Activated CD4-positive, alpha-beta T cell treated with anti-CD3 and anti-CD28 coated beads, Interleukin-2, amount 50 U/mL, for 48 hours (primary cell): Measurements from ENCODE around the gene SMIM7.
"Not testable (repeated sequence)": the region's sequence is repeated elsewhere in the genome, so short reads cannot be mapped to it uniquely, and the experiment has no call there.

Experiments used
- DNase-seq, 2 experiments: peaks; one replicate each; pipeline ENCODE4 v3.0.0-alpha.2; 2020

Gene SMIM7

DNA sequence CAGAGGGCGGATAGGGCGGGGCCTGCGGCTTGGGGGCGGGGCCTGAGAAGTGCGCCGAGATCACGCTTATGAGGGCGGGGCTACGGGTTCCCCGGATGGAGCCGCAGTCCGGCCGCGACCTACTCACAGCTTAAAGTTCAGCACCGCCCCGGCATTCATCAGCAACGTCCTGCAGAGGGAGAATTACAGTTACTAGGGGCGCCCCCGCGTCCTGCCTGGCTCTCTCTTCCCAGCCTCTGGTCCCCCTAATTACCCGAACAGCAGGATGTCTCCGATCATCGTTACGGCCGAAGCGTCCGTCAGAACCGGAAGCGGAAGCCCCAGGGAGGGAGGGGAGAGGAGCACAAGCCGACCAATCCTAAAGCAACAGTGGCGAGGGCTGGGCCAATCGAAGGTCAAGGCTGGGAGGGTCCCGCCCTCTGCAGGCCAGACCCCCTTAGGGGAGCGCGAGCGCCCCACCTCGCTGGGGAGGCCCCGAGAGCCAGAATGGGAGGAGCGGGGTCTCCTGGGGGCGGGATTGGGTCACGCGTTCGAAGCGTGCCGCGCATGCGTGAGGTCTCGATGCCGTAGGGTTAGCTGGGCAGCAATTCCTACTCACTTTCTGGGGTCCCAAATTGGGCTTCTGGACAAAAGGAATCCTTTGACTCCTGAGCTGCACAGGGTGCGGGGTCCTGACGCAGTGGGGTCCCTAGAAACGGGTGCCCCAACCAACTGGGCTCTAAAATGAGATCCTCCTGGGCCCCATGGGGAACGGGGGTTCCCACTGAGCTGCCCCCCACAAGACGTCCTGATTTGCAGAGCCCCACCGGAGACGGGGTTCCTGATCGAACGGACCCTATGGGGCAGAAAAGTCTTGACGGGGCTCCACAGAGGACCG, at the start of gene SMIM7:
Gene SMIM7, minus strand, starts transcription at position 313 of the 877 bp plus-strand sequence. Its CDS starts 34 bp downstream, at position 279.
- peak; percentile 98 to 99 for DNase-seq

DNA sequence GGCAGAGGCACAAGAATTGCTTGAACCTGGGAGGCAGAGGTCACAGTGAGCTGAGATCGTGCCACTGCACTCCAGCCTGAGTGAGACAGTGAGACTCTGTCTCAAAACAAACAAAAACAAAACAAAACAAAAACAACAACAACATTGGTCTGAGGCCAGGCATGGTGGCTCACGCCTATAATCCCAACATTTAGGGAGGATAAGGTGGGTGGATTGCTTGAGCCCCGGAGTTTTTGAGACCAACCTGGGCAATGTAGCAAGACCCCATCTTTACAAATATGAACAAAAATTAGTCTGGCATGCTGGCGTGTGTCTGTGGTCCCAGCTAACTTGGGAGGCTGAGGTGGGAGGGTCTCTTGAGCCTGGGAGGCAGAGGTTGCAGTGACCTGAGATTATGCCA, 43.7 kb upstream of the SMIM7 start:
- no peak for DNase-seq

DNA sequence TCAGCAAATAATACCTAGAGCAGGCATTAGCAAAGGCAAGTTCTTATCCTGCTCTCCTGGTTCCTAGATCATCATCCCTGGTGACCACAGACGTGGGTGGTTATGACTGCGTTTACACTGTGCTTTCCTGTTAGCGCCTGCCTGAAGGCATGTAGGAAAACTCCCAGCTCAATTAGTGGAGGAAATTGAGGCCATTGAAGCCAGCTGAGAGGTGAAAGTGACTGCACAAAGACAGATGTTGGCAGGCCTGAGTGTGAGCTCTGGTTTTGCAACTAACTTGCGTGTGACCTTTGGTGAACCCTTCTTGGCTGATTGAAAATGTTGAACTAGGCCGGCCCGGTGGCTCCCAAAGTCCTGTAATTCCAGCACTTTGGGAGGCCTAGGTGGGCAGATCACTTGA, 42.2 kb upstream of the SMIM7 start:
- DNase-seq = no peak

DNA sequence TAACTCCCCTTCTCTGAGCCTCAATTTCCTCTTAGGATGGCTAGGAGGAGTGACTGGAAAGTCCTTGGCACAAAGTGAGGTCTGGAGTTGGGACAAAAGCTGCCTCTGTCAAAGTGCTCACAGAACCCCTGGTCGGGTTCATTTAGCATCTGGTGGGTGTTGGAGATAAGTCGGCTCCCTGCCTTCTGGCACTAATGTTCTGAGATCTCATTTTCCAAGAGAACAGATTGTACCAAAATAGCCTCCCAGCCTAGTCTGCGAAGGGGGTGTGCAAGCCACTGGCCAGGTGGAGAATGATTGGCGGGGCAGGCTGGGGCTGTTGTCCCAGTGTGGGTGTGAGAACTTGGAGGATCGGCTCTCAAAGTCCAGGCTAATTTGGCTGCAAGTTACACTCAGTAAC, 39.0 kb upstream of the SMIM7 start:
- no peak for DNase-seq

DNA sequence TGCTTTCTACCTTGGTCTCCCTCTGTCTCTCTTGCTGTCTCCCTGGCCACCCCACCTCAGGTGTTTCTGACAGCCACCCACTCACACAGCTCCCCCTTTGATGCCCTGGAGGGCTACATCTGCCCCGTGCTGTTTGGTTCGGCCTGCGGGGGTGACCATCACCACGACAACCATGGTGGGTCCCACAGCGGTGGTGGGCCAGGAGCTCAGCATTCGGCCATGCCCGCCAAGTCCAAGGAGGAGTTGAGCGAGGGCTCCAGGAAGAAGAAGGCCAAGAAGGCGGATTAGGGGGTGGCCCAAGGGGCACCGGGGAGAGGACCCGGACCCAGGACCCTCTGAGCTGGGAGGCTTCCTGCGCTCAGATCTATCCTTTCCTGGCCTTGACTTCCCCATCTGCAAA, 28.1 kb upstream of the SMIM7 start:
- no peak for DNase-seq

DNA sequence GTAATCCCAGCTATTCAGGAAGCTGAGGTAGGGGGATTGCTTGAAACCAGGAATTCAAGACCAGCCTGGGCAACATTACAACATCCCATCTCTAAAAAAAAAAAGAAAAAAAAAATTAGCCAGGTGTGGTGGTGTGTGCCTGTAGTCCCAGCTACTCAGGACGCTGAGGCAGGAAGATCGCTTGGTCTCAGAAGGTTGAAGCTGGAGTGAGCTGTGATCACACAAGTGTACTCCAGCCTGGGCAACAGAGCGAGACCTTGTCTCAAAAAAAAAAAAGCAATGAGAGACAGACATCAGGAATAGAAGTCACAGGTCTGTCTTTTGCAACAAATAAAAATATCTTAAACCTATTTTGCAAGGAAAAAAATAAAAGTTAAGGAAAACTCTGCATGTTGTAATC, 24.3 kb upstream of the SMIM7 start:
- DNase-seq = no peak

DNA sequence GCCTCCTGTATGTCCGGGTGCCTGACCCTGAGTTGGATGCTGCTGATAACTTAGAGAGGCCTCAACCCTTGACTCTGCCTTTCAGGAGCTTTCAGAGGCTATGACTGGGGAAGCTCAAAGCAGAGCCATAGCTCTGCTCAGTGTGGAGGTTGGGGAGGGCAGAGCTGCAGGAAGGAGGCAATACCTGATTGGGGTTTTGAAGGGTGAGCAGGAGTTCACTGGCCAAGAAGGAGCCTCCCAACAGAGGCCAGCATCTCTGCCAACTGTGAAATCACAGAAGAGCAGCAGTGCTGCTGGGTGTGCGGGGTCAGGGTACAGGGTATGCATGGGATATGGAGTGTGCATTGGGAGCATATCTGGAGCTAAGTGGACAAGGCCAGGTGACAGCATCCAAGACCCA, 22.6 kb upstream of the SMIM7 start:
- DNase-seq = no peak

DNA sequence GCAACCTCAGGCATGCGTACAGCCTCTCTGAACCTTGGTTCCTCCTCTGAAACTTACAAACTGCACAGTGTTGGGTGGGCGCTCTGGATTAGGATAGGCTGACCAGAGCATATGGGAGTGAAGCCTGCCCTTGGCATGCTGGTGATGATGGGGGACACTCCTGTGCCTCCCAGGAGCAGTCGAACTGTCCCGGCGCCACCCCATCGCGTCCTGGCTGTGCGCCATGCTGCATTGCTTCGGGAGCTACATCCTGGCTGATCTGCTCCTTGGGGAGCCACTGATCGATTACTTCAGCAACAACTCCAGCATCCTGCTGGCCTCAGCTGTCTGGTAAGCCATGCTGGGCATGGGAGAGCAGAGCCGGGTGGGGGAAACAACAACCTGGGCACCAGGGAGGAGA, 19.9 kb upstream of the SMIM7 start:
- DNase-seq = no peak

DNA sequence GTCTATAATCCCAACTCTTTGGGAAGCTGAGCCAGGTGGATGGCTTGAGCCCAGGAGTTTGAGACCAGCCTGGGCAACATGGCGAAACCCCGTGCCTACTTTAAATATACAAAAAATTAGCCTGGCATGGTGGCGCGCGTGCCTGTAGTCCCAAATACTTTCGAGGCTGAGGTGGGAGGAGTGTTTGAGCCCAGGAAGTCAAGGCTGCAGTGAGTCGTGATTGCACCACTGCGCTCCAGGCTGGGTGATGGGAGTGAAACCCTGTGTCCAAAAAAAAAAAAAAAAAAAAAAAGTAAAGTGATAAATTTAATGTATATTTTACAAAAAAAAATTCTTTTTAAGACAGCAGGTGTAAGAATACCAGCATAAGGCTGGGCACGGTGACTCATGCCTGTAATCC, 18.6 kb upstream of the SMIM7 start:
- no peak for DNase-seq

DNA sequence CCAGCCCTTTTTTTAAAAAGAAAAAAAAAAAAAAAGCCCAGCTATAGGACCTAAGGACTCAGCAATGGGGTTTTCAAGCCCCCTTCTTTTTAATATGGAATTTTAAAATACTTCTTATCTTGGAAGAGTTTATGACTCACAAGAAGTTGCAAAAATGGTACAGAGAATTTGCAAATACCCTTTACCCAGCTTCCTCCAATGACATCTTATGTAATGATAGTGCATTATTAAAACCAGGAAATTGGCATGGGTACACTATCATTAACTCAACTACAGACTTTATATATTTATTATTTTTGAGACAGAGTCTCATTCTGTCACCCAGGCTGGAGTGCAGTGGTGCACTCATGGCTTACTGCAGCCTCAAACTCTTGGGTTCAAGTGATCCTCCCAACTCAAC, 17.1 kb upstream of the SMIM7 start:
- DNase-seq = no peak

DNA sequence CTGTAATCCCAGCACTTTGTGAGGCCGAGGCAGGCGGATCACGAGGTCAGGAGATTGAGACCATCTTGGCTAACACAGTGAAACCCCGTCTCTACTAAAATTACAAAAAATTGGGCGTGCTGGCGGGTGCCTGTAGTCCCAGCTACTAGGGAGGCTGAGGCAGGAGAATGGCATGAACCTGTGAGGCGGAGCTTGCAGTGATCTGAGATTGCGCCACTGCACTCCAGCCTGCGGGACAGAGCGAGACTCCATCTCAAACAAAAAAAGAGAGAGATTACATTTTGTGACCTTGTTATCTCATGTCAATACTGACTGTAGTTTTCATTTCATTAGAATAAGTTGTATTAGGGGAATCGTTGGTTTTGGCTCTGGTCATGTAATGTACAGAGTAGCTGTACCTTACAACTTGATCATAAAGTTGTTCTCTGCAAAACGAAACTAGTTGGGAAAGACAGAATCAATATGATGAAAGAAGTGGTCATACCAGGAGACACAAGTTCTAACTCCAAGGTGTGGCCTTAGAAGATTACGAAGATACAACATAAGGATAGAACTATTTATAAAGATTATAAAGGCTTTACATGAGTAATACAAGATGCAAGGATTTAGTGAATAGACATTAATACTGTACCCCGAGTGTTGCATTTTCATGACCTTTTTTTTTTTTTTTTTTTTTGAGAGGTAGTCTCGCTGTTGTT, 16.3 kb upstream of the SMIM7 start:
- no peak for DNase-seq

DNA sequence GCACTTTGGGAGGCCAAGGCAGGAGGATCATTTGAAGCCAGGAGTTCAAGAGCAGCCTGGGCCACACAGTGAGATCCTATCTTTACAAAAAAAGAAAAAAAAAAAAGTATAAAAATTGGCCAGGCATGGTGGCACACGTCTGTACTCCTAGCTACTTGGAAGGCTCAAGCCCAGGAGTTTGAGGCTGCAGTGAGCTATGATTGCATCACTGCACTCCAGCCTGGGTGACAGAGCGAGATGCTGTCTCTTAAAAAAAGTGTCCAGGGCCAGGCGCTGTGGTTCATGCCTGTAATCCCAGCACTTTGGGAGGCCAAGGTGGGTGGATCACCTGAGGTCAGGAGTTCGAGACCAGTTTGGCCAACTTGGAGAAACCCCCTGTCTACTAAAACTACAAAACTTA, 13.9 kb upstream of the SMIM7 start:
- not testable (repeated sequence) for DNase-seq

DNA sequence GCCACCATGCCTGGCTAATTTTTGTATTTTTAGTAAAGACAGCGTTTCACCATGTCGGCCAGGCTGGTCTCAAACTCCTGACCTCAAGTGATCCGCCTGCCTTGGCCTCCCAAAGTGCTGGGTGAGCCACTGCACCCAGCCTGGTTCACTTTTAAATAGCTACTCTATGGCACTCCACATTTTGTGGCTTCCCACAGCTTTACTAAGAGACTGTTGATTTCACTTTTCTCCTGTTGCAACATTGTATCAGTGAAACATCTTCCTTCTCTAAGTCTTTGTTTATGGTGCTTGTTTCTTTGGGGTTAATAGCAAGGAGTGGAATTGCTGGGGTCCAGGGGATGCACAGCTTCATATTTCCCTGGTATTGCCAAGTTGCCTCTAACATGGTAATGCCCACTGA, 13.3 kb upstream of the SMIM7 start:
- DNase-seq = no peak

DNA sequence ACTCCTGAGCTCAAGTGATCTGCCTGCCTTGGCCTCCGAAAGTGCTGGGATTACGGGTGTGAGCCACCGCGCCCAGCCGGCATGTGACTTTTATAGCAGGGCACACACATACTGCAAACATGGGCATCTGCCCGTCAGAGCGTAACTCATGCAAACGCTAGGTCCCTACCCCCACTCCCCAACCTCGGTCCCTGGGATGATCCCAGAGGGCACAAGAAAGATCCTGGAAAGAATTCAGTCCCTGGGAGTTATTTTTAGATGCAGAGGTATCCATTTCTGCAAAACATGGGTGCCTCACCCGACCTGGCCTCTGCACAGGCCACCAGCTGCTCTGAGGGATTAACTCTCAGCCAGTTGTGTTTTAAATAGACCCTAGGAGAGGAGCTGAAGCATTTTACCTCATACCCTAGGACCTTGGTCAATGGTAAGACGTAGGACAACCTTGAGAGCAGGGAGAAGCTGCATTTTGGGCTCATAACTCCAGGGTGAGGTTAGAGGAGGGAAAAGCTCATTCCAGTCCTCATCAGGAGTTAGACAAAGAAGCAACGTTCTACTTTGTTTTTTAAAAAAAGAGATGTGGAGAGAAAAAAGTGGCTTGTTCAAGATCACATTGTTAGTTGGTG, 11.8 kb upstream of the SMIM7 start:
- DNase-seq = no peak

DNA sequence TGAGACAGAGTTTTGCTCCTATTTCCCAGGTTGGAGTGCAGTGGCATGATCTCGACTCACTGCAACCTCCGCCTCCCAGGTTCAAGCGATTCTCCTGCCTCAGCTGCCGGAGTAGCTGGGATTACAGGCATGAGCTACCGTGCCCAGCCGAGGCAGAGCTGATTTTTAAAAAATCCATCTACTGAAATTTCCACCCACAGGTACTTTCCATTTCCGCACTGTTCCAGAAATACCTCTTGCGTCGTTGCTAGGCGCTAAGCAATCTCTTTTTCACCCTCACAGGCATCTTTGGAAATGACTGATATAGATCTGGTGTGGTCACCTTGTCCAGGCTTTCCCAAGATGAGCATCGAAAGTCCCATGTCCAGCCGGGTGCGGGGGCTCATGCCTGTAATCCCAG, 10.3 kb upstream of the SMIM7 start:
- DNase-seq = no peak

DNA sequence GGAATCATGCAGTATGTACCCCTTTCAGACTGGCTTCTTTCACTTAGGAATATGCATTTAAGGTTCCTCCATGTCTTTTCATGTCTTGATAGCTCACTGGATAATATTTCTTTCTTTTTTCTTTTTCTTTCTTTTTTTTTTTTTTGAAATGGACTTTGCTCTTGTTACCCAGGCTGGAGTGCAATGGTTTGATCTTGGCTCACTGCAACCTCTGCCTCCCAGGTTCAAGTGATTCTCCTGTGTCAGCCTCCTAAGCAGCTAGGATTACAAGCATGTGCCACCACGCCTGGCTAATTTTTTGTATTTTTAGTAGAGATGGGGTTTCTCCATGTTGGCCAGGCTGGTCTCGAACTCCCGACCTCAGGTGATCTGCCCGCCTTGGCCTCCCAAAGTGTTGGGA, 8.8 kb upstream of the SMIM7 start:
- DNase-seq = not testable (repeated sequence)

DNA sequence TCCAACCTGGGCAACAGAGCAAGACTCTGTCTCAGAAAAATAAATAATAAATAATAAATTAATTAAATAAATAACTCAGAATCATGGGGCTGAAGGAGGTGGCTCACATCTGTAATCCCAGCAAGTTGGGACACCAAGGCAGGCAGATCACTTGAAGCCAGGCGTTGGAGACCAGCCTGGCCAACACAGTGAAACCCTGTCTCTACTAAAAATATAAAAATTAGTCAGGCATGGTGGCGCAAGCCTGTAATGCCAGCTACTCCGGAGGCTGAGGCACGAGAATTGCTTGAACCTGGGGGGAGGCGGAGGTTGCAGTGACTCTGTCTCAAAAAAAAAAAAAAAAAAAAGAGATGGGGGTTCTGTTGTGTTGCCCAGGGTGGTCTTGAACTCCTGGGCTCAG, 8.2 kb upstream of the SMIM7 start:
- DNase-seq = no peak

DNA sequence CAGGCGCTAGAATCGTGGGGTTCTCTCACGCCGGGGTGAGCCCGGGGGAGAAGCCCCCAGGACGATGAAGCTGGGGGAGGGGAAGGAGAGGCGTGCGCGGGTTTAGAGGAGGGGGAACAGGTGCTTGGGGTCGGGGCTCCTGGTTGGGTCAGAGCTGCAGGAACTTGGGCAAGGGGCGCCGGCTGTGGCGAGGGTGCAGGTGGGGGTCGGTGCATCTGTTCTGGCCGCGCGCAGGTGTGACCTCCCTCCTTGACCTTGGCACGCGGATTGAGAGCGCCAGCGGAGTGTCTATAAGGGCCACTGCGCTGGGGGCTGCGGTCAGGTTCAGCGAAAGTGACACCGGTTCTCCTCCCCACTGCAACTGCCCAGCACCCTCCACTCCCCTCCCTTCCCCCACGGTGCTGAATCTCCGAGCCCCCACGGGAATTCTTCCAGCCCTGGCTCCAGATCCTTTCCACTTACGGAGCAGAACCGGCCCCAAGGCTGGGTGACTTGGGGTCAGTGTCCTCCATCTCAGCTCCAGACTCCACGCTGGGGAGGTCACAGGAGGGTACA, 1.6 kb upstream of the SMIM7 start:
- peak in 1 of 2 experiments; percentile 15 for DNase-seq

DNA sequence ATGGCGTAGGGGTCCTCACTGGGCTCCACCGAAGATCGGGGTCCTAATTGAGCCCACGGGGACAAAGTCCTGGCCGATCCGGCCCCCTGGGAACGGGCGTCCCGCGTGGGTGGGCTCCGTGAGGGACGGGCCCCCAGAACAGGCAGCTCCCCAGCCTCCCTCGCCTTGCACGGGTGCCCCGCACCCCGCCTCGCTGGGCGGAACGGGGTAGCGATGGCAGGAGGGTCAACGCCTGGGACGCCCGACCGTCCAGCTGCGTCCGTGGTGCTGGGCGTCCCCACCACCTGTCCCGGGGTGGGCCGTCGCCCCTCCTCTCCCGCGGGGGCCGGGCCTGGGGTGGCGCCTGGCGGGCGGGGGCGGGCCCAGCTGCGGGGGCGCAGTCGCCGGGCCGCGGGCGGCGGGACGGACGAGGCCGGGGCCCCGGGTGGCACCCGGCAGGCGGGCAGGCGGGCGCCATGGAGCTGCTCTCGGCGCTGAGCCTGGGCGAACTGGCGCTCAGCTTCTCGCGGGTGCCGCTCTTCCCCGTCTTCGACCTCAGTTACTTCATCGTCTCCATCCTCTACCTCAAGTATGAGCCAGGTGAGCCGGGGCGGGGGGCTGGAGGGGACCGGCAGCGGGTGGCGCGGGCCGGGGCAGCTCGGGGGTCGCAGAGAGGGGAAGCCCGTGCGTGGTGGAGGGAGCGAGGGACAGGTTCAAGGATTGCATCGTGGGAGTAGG, 977 bp upstream of the SMIM7 start, which contains the start of gene TMEM38A:
Gene TMEM38A, plus strand, starts transcription at position 377 of the 717 bp plus-strand sequence. Its CDS starts 79 bp downstream, at position 456.
- peak; percentile 24 to 39 for DNase-seq

DNA sequence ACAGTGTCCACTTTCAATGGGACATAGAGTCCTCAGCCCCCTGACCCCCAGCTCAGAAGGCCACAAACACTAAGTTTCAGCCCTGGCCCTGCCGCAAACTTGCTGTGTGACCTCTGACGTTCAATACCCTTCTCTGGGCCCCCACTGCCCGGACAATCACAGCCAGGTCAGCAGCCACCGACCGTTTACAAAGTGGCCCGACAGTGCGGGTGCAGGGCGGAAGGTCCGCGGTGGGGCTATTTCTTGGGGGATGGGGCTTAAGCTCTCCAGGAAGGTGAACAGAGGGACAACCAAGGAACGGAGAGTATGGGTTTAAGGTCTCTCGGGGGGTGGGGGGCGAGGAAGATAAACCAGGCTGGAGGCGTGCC, 496 bp downstream of the SMIM7 start:
- DNase-seq = no peak

DNA sequence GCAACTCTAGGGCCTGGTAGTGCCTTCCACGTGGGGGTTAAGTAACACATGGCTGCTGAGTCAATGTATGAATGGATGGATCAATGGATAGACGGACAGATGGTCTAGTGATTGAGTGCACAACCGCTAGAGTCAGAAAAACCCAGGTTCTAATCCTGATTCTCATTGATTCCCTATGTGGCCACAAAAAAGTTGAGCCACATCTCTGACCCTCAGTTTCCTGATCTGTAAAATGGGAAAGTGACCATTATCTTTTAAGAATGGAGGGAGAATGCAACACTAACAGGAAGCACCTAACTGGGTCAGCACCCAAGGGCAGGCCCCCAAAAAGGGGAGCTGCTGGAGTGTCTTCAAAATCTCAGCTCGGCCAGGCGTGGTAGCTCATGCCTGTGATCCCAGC, 2.6 kb downstream of the SMIM7 start:
- DNase-seq = no peak

DNA sequence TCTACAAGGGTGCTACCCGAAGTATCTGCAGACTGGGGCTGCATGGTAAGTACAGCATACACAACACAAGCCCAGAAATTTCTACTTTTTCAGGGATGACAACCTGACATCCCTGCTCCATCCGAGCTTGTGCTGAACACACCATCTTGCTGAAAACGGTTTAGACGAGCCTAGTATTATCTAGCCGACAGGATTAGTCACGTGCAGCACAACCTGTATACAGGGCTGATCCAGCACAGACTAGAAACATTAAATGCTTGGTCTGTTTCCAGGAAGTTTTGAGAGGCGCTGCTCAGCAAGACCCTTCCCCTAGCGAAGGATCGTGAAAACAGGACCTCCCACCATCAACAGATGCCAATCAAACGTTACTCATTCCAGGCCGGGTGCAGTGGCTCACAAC, 4.2 kb downstream of the SMIM7 start:
- DNase-seq = no peak

DNA sequence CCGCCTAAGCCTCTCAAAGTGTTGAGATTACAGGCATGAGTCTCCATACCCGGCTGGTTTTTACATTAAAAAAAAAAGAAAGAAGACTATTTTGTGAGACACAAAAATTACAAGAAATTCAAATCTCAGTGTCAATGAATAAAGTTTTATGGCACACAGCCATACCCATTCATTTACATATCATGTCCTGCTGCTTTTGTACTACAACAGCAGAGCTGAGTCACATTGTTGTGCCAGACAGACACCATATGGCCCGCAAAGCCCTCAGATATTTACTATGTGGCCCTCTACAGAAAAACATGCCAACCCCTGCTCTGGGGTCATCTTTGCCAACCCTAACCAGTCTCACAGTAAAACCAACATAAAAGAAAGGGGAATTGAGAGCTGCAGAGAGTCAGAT, 5.3 kb downstream of the SMIM7 start:
- DNase-seq = no peak
